K562 (cell line): ENCODE results near the gene UTP25. TPM values are rescaled to one million over a fixed set of nuclear protein-coding genes. Genes with fewer than 3 reads are reported as not detected.

ENCODE experiments used
- ATAC-seq: fragments of 200-7000 bp; cut with Tn5 transposase; 3 replicates; pipeline ENCODE4 v1.9.1; 2020; ENCODE audit warnings: moderate library complexity
- BruUV-seq: library from RNA; stranded (reverse); fragments of 400-500 nt; replicated peaks from 2 replicates; lab custom pipeline; 2021; lab: Mats Ljungman, UMichigan
- CTCF ChIA-PET: fragments of 300-600 bp; formaldehyde crosslinking; extraction: SDS; loops from one replicate; lab custom pipeline; 2021; ENCODE audit warnings: low intra/inter-chr PET ratio; lab: Yijun Ruan, JAX
- POLR2A ChIA-PET: fragments of 300-600, 350-650 bp; sonication (Branson Sonifier 250); formaldehyde crosslinking; extraction: SDS; loops from one replicate; lab custom pipeline; 2021; ENCODE audit warnings: antibody characterized with exemption, inconsistent platforms; lab: Yijun Ruan, JAX
- DNase-seq, 4 experiments: peaks; one replicate each; pipeline versions ENCODE4 v3.0.0 to v3.0.0-alpha.2; 2011 to 2018; ENCODE audit warnings: low spot score in 3 of 4, mixed read lengths in 3 of 4; ENCODE audit errors: extremely low read depth in 1 of 4
- FAIRE-seq: peaks from 2 replicates; lab custom pipeline; 2011; peaks lifted over from hg19 to GRCh38; lab: Jason Lieb, UNC
- H2AFZ ChIP-seq: 2 replicates; pipeline ENCODE4 v1.6.0; 2011; ENCODE audit warnings: low read depth, low read length, control low read depth, inconsistent platforms
- H3K27ac ChIP-seq: fragments of 200-600 bp; 3 replicates; pipeline ENCODE4 v1.8.0; 2011; ENCODE audit warnings: low read depth, mild to moderate bottlenecking, control low read depth, inconsistent platforms, low read length, moderate library complexity, mixed read lengths; ENCODE audit errors: extremely low read depth
- H3K27me3 ChIP-seq, 2 experiments: fragments of 300-600 bp in 1 of 2; 2 replicates in 1 of 2; 3 replicates in 1 of 2; pipeline versions ENCODE4 v1.6.0 to v1.8.0; 2011; ENCODE audit warnings: inconsistent platforms in 2 of 2, low read length in 2 of 2, mild to moderate bottlenecking in 1 of 2, mixed read lengths in 1 of 2, moderate library complexity in 1 of 2; ENCODE audit not compliant: control insufficient read depth in 2 of 2, insufficient read depth in 2 of 2
- H3K36me3 ChIP-seq: fragments of 300-600 bp; 3 replicates; pipeline ENCODE4 v1.8.0; 2011; ENCODE audit warnings: mild to moderate bottlenecking, low read length, inconsistent platforms; ENCODE audit not compliant: control insufficient read depth, insufficient read depth
- H3K4me1 ChIP-seq, 2 experiments: fragments of 200-600 bp in 1 of 2; replicated peaks in 1 of 2; 2 replicates in 1 of 2; 3 replicates in 1 of 2; pipeline versions ENCODE4 v1.5.1 to v1.8.0; 2011; ENCODE audit warnings: inconsistent platforms in 2 of 2, low read length in 2 of 2, mild to moderate bottlenecking in 1 of 2, mixed read lengths in 1 of 2, moderate library complexity in 1 of 2; ENCODE audit not compliant: control insufficient read depth in 2 of 2, insufficient read depth in 2 of 2
- H3K4me2 ChIP-seq: 2 replicates; pipeline ENCODE4 v1.6.1; 2011; ENCODE audit warnings: low read length, control low read depth, inconsistent platforms, mixed read lengths; ENCODE audit not compliant: insufficient read depth
- H3K4me3 ChIP-seq: fragments of 200-600 bp; sonication (generic), shearing (Covaris generic); 2 replicates; pipeline ENCODE4 v1.5.1; 2016; ENCODE audit warnings: control low read depth, inconsistent platforms
- H3K79me2 ChIP-seq: fragments of 200-600 bp; 3 replicates; pipeline ENCODE4 v1.8.0; 2011; ENCODE audit warnings: low read length, inconsistent platforms; ENCODE audit not compliant: control insufficient read depth, insufficient read depth
- H3K9ac ChIP-seq, 2 experiments: 2 replicates each; pipeline versions ENCODE4 v1.6.0 to v1.6.1; 2011; ENCODE audit warnings: low read depth in 2 of 2, low read length in 2 of 2, control low read depth in 1 of 2, inconsistent platforms in 1 of 2, mild to moderate bottlenecking in 1 of 2, mixed read lengths in 1 of 2; ENCODE audit not compliant: insufficient read depth in 1 of 2
- H3K9me1 ChIP-seq: one replicate; pipeline ENCODE4 v1.6.0; 2011; ENCODE audit warnings: inconsistent platforms, mild to moderate bottlenecking, low read length, moderate library complexity; ENCODE audit not compliant: control insufficient read depth, insufficient read depth
- H3K9me3 ChIP-seq: replicated peaks from 2 replicates; pipeline ENCODE4 v1.5.1; 2011; ENCODE audit warnings: low read depth, low read length, inconsistent platforms; ENCODE audit not compliant: control insufficient read depth, insufficient read depth
- H4K20me1 ChIP-seq: replicated peaks from 2 replicates; pipeline ENCODE4 v1.6.1; 2011; ENCODE audit warnings: low read length, inconsistent platforms, mixed read lengths; ENCODE audit not compliant: control insufficient read depth, insufficient read depth
- RB1 ChIP-seq: fragments of 450-650 bp; IDR thresholded peaks from 2 replicates; pipeline ENCODE4 v1.6.1; 2017; ENCODE audit warnings: low read depth, mild to moderate bottlenecking
- WGBS: fragments of 100-300 bp; shearing (Covaris generic); methylation state at CpG from one replicate; pipeline ENCODE4 v1.1.6; 2016; ENCODE audit warnings: low coverage, mixed read lengths; ENCODE audit not compliant: insufficient coverage; ENCODE audit errors: missing lambda C conversion rate; 5-methylcytosine and 5-hydroxymethylcytosine counted together
- in situ Hi-C: fragments of 300-500 bp; cut with MboI; formaldehyde crosslinking; loops from 4 replicates; pipeline ENCODE4 v1.15.0; 2018; ENCODE audit warnings: inconsistent platforms, mixed read lengths
- intact Hi-C: fragments of 100-400 bp; cut with micrococcal nuclease; formaldehyde crosslinking; loops from 2 replicates; pipeline ENCODE4 v1.14.2; 2022
- polyA plus RNA-seq, 8 experiments: library from polyadenylated mRNA; depleted of rRNA in 4 of 8; stranded (reverse) in 5 of 8; unstranded in 3 of 8; fragments of >200 nt; fragmentation: Nextera tagmentation in 2 of 8; fragmentation: Illumina TruSeq in 1 of 8; extraction: Ambion mirVana in 2 of 8; extraction: Trizol in 1 of 8; gene quantifications; 2 replicates each; pipeline versions ENCODE4 v1.2.1 to v1.2.3, GENCODE V29; 2011 to 2014; ENCODE audit warnings: inconsistent platforms in 1 of 8, missing spikeins in 1 of 8
- total RNA-seq, 7 experiments: library from RNA; depleted of rRNA in 6 of 7; stranded (reverse); fragments of >200 nt in 6 of 7; fragmentation: Illumina TruSeq in 2 of 7; extraction: Trizol in 2 of 7; gene quantifications; 2 replicates each; pipeline versions ENCODE4 v1.2.1 to v1.2.3, GENCODE V29; 2011 to 2021; ENCODE audit warnings: low replicate concordance in 1 of 7
- TF ChIP-seq, protein P1 (sequence below): fragments of 450-650 bp; IDR thresholded peaks from 2 replicates; pipeline ENCODE4 v1.6.1; 2018; ENCODE audit not compliant: partially characterized antibody

Gene UTP25
- total and polyA plus RNA-seq, 9 of the 15 experiments (the other 6 are each of a cell fraction or from before 2014, with no cell fraction given) = 5.7 to 17.6 (median 12.0) TPM

DNA sequence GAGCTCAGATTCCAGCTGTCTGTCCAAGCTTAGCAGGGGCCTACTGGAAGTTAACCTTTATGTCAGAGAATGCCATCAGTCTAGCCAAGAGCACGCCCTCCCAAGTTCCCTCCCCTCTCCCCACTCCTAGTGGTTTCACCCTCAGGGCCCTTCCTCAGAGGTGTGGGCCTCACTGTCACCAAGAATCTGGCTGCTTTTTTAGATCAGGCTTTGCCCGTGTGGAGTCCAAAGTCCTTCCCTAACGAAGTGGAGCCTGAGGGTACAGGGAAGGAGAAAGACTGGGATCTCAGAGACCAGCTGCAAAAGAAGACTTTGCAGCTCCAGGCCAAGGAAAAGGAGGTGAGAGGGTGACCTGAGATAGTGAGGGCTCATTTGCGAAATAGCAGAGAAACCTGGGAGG is 47.5 kb upstream of the UTP25 start:
- Histone ChIP-seq H3K9me3 (peaks cover 6% of the 10 kb centered on the region), H3K4me1 (peaks cover 3 to 10% of the 10 kb centered on the region in 2 experiments; a peak in 3 of 5 replicates), H3K27ac (no peak overlapping the region), H3K79me2 (peaks cover 11% of the 10 kb centered on the region; the same call in 2 of the 3 replicates), H3K27me3 (no peaks in the 10 kb centered on the region), H3K4me3 (no peak overlapping the region), H3K9me1 (no peaks in the 10 kb centered on the region), H4K20me1 (no peaks in the 10 kb centered on the region), H3K4me2 (no peak overlapping the region), H3K36me3 (peaks cover 8% of the 10 kb centered on the region), H3K9ac (no peak overlapping the region; a peak in 1 of 4 replicates), H2AFZ (no peak overlapping the region)
- no peak for DNase-seq
- ChIA-PET POLR2A (interaction anchor here (0.6 kb wide), 1 partner anchor 8 kb away, joined by 3 read pairs; no protein-coding TSS in a partner anchor), CTCF (no interaction called here)
- FAIRE-seq = no peak
- TF ChIP-seq, protein P1, sequence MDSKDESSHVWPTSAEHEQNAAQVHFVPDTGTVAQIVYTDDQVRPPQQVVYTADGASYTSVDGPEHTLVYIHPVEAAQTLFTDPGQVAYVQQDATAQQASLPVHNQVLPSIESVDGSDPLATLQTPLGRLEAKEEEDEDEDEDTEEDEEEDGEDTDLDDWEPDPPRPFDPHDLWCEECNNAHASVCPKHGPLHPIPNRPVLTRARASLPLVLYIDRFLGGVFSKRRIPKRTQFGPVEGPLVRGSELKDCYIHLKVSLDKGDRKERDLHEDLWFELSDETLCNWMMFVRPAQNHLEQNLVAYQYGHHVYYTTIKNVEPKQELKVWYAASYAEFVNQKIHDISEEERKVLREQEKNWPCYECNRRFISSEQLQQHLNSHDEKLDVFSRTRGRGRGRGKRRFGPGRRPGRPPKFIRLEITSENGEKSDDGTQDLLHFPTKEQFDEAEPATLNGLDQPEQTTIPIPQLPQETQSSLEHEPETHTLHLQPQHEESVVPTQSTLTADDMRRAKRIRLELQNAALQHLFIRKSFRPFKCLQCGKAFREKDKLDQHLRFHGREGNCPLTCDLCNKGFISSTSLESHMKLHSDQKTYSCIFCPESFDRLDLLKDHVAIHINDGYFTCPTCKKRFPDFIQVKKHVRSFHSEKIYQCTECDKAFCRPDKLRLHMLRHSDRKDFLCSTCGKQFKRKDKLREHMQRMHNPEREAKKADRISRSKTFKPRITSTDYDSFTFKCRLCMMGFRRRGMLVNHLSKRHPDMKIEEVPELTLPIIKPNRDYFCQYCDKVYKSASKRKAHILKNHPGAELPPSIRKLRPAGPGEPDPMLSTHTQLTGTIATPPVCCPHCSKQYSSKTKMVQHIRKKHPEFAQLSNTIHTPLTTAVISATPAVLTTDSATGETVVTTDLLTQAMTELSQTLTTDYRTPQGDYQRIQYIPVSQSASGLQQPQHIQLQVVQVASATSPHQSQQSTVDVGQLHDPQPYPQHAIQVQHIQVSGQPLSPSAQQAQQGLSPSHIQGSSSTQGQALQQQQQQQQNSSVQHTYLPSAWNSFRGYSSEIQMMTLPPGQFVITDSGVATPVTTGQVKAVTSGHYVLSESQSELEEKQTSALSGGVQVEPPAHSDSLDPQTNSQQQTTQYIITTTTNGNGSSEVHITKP = peak; percentile 50
- TF ChIP-seq RB1 = no peak
- in situ Hi-C loops (no loop called here), intact Hi-C loops (no loop called here)
- ATAC-seq = no peak
- 30% methylated on average over 4 of the region's 4 CpGs for WGBS
- no TSS peak for BruUV-seq
